AG04450 (cell line): ENCODE measurements around the gene TRUB1. TPM values are rescaled to one million over a fixed set of nuclear protein-coding genes. Genes with fewer than 3 reads are reported as not detected.

Source experiments
- CTCF ChIA-PET: fragments of 300-600, 350-600 bp; formaldehyde crosslinking; extraction: SDS; loops from one replicate; lab custom pipeline; 2022; ENCODE audit warnings: antibody characterized with exemption, inconsistent platforms; lab: Charles Lee
- POLR2A ChIA-PET: fragments of 350-600 bp; formaldehyde crosslinking; extraction: SDS; loops from one replicate; lab custom pipeline; 2021; ENCODE audit warnings: antibody characterized with exemption, inconsistent platforms; lab: Yijun Ruan, JAX
- DNase-seq: peaks from one replicate; pipeline ENCODE4 v3.0.0-alpha.2; 2011; ENCODE audit warnings: low read depth, low spot score
- H3K27ac ChIP-seq: one replicate; pipeline ENCODE4 v1.5.1; 2012; ENCODE audit warnings: low read depth, low read length, control low read depth
- H3K27me3 ChIP-seq: one replicate; pipeline ENCODE4 v1.6.0; 2012; ENCODE audit warnings: low read length; ENCODE audit not compliant: control insufficient read depth, insufficient read depth
- H3K4me3 ChIP-seq: 2 replicates; pipeline ENCODE4 v1.5.1; 2011; ENCODE audit warnings: mild to moderate bottlenecking, low read depth, low read length, control low read depth
- H3K9me3 ChIP-seq: 2 replicates; pipeline ENCODE4 v1.5.1; 2012; ENCODE audit warnings: low read length; ENCODE audit not compliant: control insufficient read depth, insufficient read depth
- polyA plus RNA-seq: library from polyadenylated mRNA; depleted of rRNA; stranded (reverse); fragments of >200 nt; gene quantifications from 2 replicates; pipeline ENCODE4 v1.2.3, GENCODE V29; 2011
- TF ChIP-seq, protein P1 (sequence below): IDR thresholded peaks from 2 replicates; pipeline ENCODE4 v1.5.1; 2011; ENCODE audit warnings: low read depth, low read length, control low read depth, inconsistent platforms

TRUB1 gene
- polyA plus RNA-seq, 1 experiment = 21.0 TPM

DNA sequence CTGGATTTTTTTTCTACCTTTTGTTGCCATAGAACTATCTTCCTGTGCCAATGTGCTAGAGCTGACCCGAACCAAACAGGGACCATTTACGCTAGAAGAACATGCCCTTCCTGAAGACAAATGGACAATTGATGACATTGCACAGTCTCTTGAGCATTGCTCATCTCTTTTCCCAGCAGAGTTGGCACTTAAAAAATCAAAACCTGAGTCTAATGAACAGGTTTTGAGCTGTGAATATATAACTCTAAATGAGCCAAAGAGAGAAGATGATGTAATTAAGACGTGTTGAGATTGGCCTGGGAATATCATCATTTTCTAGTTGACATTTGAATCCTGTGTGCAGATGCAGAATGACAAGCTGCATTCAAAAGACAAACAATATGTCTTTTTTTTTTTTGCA lies 37.1 kb downstream of the TRUB1 start:
- Histone ChIP-seq H3K4me3 (no peak overlapping the region), H3K27me3 (no peaks in the 10 kb centered on the region), H3K27ac (no peak overlapping the region), H3K9me3 (no peaks in the 10 kb centered on the region)
- TF ChIP-seq, protein P1, sequence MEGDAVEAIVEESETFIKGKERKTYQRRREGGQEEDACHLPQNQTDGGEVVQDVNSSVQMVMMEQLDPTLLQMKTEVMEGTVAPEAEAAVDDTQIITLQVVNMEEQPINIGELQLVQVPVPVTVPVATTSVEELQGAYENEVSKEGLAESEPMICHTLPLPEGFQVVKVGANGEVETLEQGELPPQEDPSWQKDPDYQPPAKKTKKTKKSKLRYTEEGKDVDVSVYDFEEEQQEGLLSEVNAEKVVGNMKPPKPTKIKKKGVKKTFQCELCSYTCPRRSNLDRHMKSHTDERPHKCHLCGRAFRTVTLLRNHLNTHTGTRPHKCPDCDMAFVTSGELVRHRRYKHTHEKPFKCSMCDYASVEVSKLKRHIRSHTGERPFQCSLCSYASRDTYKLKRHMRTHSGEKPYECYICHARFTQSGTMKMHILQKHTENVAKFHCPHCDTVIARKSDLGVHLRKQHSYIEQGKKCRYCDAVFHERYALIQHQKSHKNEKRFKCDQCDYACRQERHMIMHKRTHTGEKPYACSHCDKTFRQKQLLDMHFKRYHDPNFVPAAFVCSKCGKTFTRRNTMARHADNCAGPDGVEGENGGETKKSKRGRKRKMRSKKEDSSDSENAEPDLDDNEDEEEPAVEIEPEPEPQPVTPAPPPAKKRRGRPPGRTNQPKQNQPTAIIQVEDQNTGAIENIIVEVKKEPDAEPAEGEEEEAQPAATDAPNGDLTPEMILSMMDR = no peak
- POLR2A ChIA-PET = no interaction called here
- DNase-seq = no peak
- CTCF ChIA-PET = interaction anchor here (0.6 to 0.7 kb wide), 2 partner anchors 98 to 816 kb away, joined by 3 read pairs; no protein-coding TSS in a partner anchor

DNA sequence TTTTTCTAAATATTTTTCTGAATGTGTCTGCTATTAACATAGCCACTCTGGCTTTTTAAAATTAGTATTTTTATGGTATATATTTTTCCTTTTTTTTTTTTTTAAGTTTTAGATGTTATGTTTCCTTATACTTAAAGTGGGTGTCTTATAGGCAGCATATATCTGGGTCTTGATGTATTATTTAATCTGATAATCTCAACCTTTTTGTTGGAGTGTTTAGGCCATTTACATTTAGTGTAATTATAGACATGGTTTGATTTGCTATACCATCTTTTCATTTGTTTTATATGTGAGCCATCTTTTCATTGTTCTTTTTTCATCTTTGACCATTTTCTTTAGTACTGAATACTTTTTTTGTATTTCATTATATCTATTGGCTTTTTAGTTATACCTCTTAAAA lies 45.0 kb downstream of the TRUB1 start:
- Histone ChIP-seq H3K27ac (no peak overlapping the region), H3K9me3 (peaks cover 7% of the 10 kb centered on the region; the same call in 1 of the 2 replicates), H3K27me3 (no peaks in the 10 kb centered on the region), H3K4me3 (no peak overlapping the region)
- CTCF ChIA-PET = interaction anchor here (1.1 kb wide), 1 partner anchor 147 kb away, joined by 7 read pairs; no protein-coding TSS in a partner anchor
- no peak for DNase-seq
- POLR2A ChIA-PET = no interaction called here
- TF ChIP-seq, protein P1 = no peak

DNA sequence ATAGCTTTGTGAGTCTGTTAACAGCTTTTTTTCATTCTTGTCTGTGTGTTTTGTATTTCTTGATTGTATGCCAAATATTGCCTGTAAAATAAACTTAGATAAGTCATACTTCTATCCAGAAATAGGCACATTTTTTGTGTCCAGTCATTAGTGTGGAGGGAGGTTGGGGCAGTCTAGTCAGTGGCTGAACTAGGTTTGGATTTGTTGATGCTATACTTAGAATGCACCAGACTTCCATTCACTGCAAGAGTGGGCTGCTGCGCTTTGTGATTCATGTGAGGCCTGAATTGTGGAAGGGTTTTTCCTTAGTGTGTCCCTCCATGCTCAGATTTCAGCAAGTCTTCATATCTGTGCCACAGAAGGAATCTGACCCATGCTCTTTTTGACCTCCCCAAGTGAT lies 50.0 kb downstream of the TRUB1 start:
- CTCF ChIA-PET = interaction anchor here (0.6 kb wide), 1 partner anchor 106 kb away, joined by 4 read pairs; no protein-coding TSS in a partner anchor
- TF ChIP-seq, protein P1 = no peak
- H3K4me3 ChIP-seq = no peak overlapping the region
- DNase-seq = peak; percentile 43
- peaks cover 4% of the 10 kb centered on the region; the same call in 1 of the 2 replicates for H3K9me3 ChIP-seq
- POLR2A ChIA-PET = no interaction called here
- no peaks in the 10 kb centered on the region for H3K27me3 ChIP-seq
- H3K27ac ChIP-seq = no peak overlapping the region

DNA sequence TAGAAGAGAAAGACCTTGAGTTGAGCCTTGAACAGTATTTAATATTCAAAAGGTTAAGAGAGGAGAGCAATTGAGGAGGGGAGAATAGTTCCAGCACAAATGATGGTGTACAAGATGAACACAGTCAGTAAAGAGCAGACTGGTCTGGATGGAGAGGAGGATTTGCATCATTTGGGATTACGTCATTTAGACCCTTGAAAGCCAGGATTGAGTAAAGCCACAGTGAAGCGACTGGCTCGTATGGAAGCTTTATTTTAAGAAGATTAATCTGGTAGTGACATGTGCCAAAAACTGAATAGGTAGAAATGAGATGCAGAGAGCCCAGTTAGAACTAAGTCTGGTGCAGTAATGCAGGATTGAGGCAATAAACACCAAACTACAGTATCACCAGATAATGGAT lies 52.6 kb downstream of the TRUB1 start:
- no peak overlapping the region for H3K27ac ChIP-seq
- ChIA-PET CTCF (no interaction called here), POLR2A (no interaction called here)
- H3K4me3 ChIP-seq = no peak overlapping the region
- TF ChIP-seq, protein P1 = no peak
- H3K9me3 ChIP-seq = peaks cover 1% of the 10 kb centered on the region; the same call in 1 of the 2 replicates
- no peak for DNase-seq
- no peaks in the 10 kb centered on the region for H3K27me3 ChIP-seq

DNA sequence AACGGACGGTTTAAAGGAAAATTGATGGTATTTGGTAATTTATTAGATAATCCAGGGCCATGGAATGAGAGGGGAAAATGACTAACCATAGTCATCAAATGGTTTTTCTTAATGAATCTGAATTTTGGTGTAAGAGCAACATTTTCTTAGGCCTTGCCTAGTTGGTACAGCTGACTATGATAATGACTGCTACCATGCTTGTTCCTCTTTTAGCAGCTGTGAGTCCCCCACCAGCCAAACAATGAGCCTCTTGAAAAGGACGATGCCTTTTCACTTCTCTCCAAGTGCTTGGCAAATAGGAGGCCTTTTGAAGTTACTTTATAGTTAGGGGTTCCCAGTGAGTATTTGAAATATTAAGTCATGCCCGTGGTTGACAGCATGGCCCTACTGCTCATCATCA lies 53.0 kb downstream of the TRUB1 start:
- Histone ChIP-seq H3K9me3 (no peaks in the 10 kb centered on the region), H3K27ac (no peak overlapping the region), H3K4me3 (no peak overlapping the region), H3K27me3 (no peaks in the 10 kb centered on the region)
- TF ChIP-seq, protein P1 = no peak
- ChIA-PET CTCF (no interaction called here), POLR2A (no interaction called here)
- no peak for DNase-seq
